GM08714 (cell line): ENCODE measurements around the gene GSKIP.

Experiments used
- H3K4me3 ChIP-seq: fragments of 200-500 bp; sonication (Bioruptor generic); 2 replicates; pipeline ENCODE4 v1.5.1; 2014; ENCODE audit warnings: mild to moderate bottlenecking, low read length, inconsistent platforms
- ZNF274 ChIP-seq: IDR thresholded peaks from 2 replicates; pipeline ENCODE4 v1.6.1; 2012; ENCODE audit warnings: mild to moderate bottlenecking, low read depth, low read length

The GSKIP gene

GRCh38 chr14:96394047-96394815, 30.9 kb downstream of the GSKIP start:
- no peak for TF ChIP-seq ZNF274
- no peak overlapping the region for H3K4me3 ChIP-seq

- no peak overlapping the region for H3K4me3 ChIP-seq
- no peak for TF ChIP-seq ZNF274
Measured at GRCh38 chr14:96398432-96398831, 35.1 kb downstream of the GSKIP start.

- no peak overlapping the region for H3K4me3 ChIP-seq
- TF ChIP-seq ZNF274 = no peak
Measured at GRCh38 chr14:96398921-96399320, 35.6 kb downstream of the GSKIP start.

- no peak for TF ChIP-seq ZNF274
- H3K4me3 ChIP-seq = no peak overlapping the region
Measured at GRCh38 chr14:96399405-96399804, 36.1 kb downstream of the GSKIP start.

- no peak overlapping the region for H3K4me3 ChIP-seq
- TF ChIP-seq ZNF274 = no peak
Measured at GRCh38 chr14:96400495-96400894, 37.2 kb downstream of the GSKIP start.

- no peak for TF ChIP-seq ZNF274
- H3K4me3 ChIP-seq = no peak overlapping the region
Measured at GRCh38 chr14:96403409-96403808, 40.1 kb downstream of the GSKIP start.

GRCh38 chr14:96405677-96406076, 42.4 kb downstream of the GSKIP start:
- TF ChIP-seq ZNF274 = no peak
- H3K4me3 ChIP-seq = no peak overlapping the region

GRCh38 chr14:96407935-96408570, 44.7 kb downstream of the GSKIP start:
- no peak overlapping the region for H3K4me3 ChIP-seq
- TF ChIP-seq ZNF274 = no peak

- TF ChIP-seq ZNF274 = no peak
- H3K4me3 ChIP-seq = no peak overlapping the region
Measured at GRCh38 chr14:96408608-96409007, 45.3 kb downstream of the GSKIP start.

- H3K4me3 ChIP-seq = no peak overlapping the region
- TF ChIP-seq ZNF274 = no peak
Measured at GRCh38 chr14:96409701-96410100, 46.4 kb downstream of the GSKIP start.

GRCh38 chr14:96410119-96410518, 46.8 kb downstream of the GSKIP start:
- TF ChIP-seq ZNF274 = no peak

GRCh38 chr14:96413526-96413925, 50.2 kb downstream of the GSKIP start:
- no peak for TF ChIP-seq ZNF274
- no peak overlapping the region for H3K4me3 ChIP-seq

More at GRCh38 chr14:96410119-96410518, 46.8 kb downstream of the GSKIP start:
- no peak overlapping the region for H3K4me3 ChIP-seq

- TF ChIP-seq ZNF274 = no peak
- no peak overlapping the region for H3K4me3 ChIP-seq
Measured at GRCh38 chr14:96415559-96415958, 52.2 kb downstream of the GSKIP start.

- H3K4me3 ChIP-seq = no peak overlapping the region
- TF ChIP-seq ZNF274 = no peak
Measured at GRCh38 chr14:96416292-96416691, 53.0 kb downstream of the GSKIP start.

- TF ChIP-seq ZNF274 = no peak
- no peak overlapping the region for H3K4me3 ChIP-seq
Measured at GRCh38 chr14:96417254-96417653, 53.9 kb downstream of the GSKIP start.
